SK-N-MC (cell line): ENCODE data around the gene PTPN14.

Experiments
- DNase-seq: peaks from one replicate; pipeline ENCODE4 v3.0.0-alpha.2; 2011; ENCODE audit warnings: low read depth, low spot score
- H3K27ac ChIP-seq: fragments of 200-600 bp; sonication (generic); 2 replicates; pipeline ENCODE4 v1.5.1; 2016; ENCODE audit warnings: mixed run types
- H3K36me3 ChIP-seq: fragments of 200-600 bp; sonication (generic); 2 replicates; pipeline ENCODE4 v1.6.1; 2017; ENCODE audit warnings: antibody characterized with exemption, low read length, mixed read lengths; ENCODE audit not compliant: insufficient read depth
- H3K4me3 ChIP-seq: fragments of 200-600 bp; sonication (generic); 2 replicates; pipeline ENCODE4 v1.5.1; 2016
- H3K9ac ChIP-seq: fragments of 200-600 bp; sonication (generic); 2 replicates; pipeline ENCODE4 v1.8.0; 2017; ENCODE audit warnings: mixed run types, mixed read lengths; ENCODE audit not compliant: insufficient read length
- H3K9me3 ChIP-seq: fragments of 200-600 bp; sonication (generic); 2 replicates; pipeline ENCODE4 v1.6.1; 2017; ENCODE audit warnings: low read depth, mild to moderate bottlenecking, antibody characterized with exemption, low read length, moderate library complexity, mixed read lengths
- EZH2 ChIP-seq: fragments of 200-600 bp; sonication (generic); IDR thresholded peaks from one replicate; pipeline ENCODE4 v1.6.1; 2017; ENCODE audit warnings: antibody characterized with exemption
- FOXP2 ChIP-seq: optimal IDR thresholded peaks from 2 replicates; pipeline ENCODE3; 2011; ENCODE audit warnings: mild to moderate bottlenecking, moderate library complexity; ENCODE audit not compliant: insufficient read depth; ENCODE audit errors: extremely low read length, control extremely low read depth
- POLR2AphosphoS5 ChIP-seq: IDR thresholded peaks from 2 replicates; pipeline ENCODE4 v1.6.1; 2012; ENCODE audit warnings: mild to moderate bottlenecking, low read depth, low read length, borderline replicate concordance

PTPN14 gene

GRCh38 chr1:214573386-214574318, 22.2 kb upstream of the PTPN14 start:
- Histone ChIP-seq H3K9me3 (peaks cover 5% of the 10 kb centered on the region; the same call in 1 of the 2 replicates), H3K9ac (peak overlapping the region; percentile 15), H3K27ac (peak overlapping the region; percentile 82), H3K36me3 (no peaks in the 10 kb centered on the region), H3K4me3 (peak overlapping the region; percentile 58)
- TF ChIP-seq FOXP2 (no peak), EZH2 (no peak), POLR2AphosphoS5 (no peak)
- no peak for DNase-seq

- DNase-seq = no peak
- TF ChIP-seq EZH2 = no peak
- no peak for TF ChIP-seq FOXP2
- TF ChIP-seq POLR2AphosphoS5 = no peak
- Histone ChIP-seq H3K36me3 (no peaks in the 10 kb centered on the region), H3K9ac (no peak overlapping the region), H3K4me3 (no peak overlapping the region), H3K9me3 (no peaks in the 10 kb centered on the region), H3K27ac (no peak overlapping the region)
These were observed 19.9 kb upstream of the PTPN14 start for GRCh38 chr1:214571281-214571680.

GRCh38 chr1:214570442-214570841, 19.0 kb upstream of the PTPN14 start:
- H3K27ac ChIP-seq = no peak overlapping the region
- TF ChIP-seq EZH2 (no peak), FOXP2 (no peak), POLR2AphosphoS5 (no peak)
- H3K9ac ChIP-seq = no peak overlapping the region
- no peak overlapping the region for H3K4me3 ChIP-seq
- H3K9me3 ChIP-seq = no peaks in the 10 kb centered on the region
- H3K36me3 ChIP-seq = no peaks in the 10 kb centered on the region
- DNase-seq = no peak

- H3K36me3 ChIP-seq = no peaks in the 10 kb centered on the region
- H3K9ac ChIP-seq = no peak overlapping the region
- H3K27ac ChIP-seq = no peak overlapping the region
- H3K4me3 ChIP-seq = no peak overlapping the region
- DNase-seq = no peak
- no peak for TF ChIP-seq EZH2
- no peak for TF ChIP-seq FOXP2
- TF ChIP-seq POLR2AphosphoS5 = no peak
- no peaks in the 10 kb centered on the region for H3K9me3 ChIP-seq
These were observed 18.1 kb upstream of the PTPN14 start for GRCh38 chr1:214569357-214570004.

GRCh38 chr1:214568328-214568727, 16.9 kb upstream of the PTPN14 start:
- Histone ChIP-seq H3K9ac (no peak overlapping the region), H3K4me3 (peak overlapping the region; percentile 2; the same call in 1 of the 2 replicates), H3K36me3 (no peaks in the 10 kb centered on the region), H3K9me3 (no peaks in the 10 kb centered on the region), H3K27ac (peak overlapping the region; percentile 86)
- no peak for TF ChIP-seq EZH2
- TF ChIP-seq FOXP2 = no peak
- TF ChIP-seq POLR2AphosphoS5 = no peak
- DNase-seq = no peak

- Histone ChIP-seq H3K27ac (peak overlapping the region; percentile 86), H3K9ac (no peak overlapping the region), H3K4me3 (peak overlapping the region; percentile 2), H3K36me3 (no peaks in the 10 kb centered on the region), H3K9me3 (no peaks in the 10 kb centered on the region)
- peak; percentile 94 for DNase-seq
- TF ChIP-seq POLR2AphosphoS5 (peak; percentile 48; the same call in 1 of the 2 replicates), FOXP2 (peak; percentile 99), EZH2 (no peak)
These were observed 16.1 kb upstream of the PTPN14 start for GRCh38 chr1:214567481-214567980.

GRCh38 chr1:214566158-214567104, 15.0 kb upstream of the PTPN14 start:
- Histone ChIP-seq H3K9ac (peak overlapping the region; percentile 29), H3K9me3 (peaks cover 2% of the 10 kb centered on the region; the same call in 1 of the 2 replicates), H3K27ac (peak overlapping the region; percentile 86), H3K4me3 (peak overlapping the region; percentile 2), H3K36me3 (no peaks in the 10 kb centered on the region)
- TF ChIP-seq FOXP2 = no peak
- no peak for TF ChIP-seq EZH2
- TF ChIP-seq POLR2AphosphoS5 = no peak
- DNase-seq = no peak

- H3K4me3 ChIP-seq = no peak overlapping the region
- no peak for TF ChIP-seq EZH2
- TF ChIP-seq FOXP2 = no peak
- no peak for TF ChIP-seq POLR2AphosphoS5
- H3K27ac ChIP-seq = no peak overlapping the region
- no peaks in the 10 kb centered on the region for H3K36me3 ChIP-seq
- no peak for DNase-seq
- H3K9ac ChIP-seq = no peak overlapping the region
- H3K9me3 ChIP-seq = peaks cover 2% of the 10 kb centered on the region; the same call in 1 of the 2 replicates
These were observed 13.9 kb upstream of the PTPN14 start for GRCh38 chr1:214565310-214565709.
